ENCODE results near the gene DEK. TPM values are rescaled to one million over a fixed set of nuclear protein-coding genes. Genes with fewer than 3 reads are reported as not detected.

Gene DEK
- polyA plus RNA-seq, 1 of the 3 experiments (the other 2 are of a cell fraction) = 34.2 TPM

GRCh38 chr6:18207438-18207837 is 56.9 kb downstream of the DEK start:
- Histone ChIP-seq H3K27me3 (ENCODE audit: insufficient read depth) (no peaks in the 10 kb centered on the region), H2AFZ (ENCODE audit: low read depth) (no peak overlapping the region), H3K27ac (ENCODE audit: low read depth in 2 of 2, low read length in 1 of 2) (no peak overlapping the region), H3K4me1 (ENCODE audit: control insufficient read depth in 1 of 2, insufficient read depth in 2 of 2, low read depth in 1 of 2, low read length in 1 of 2) (no peaks in the 10 kb centered on the region), H3K36me3 (replicated peaks in 1 of 2; ENCODE audit: control insufficient read depth in 1 of 2, insufficient read depth in 2 of 2, low read length in 1 of 2) (no peaks in the 10 kb centered on the region), H3K9me3 (no peaks in the 10 kb centered on the region), H4K20me1 (ENCODE audit: insufficient read depth) (no peaks in the 10 kb centered on the region), H3K9me2 (no peaks in the 10 kb centered on the region), H3F3A (replicated peaks; ENCODE audit: insufficient read depth) (no peaks in the 10 kb centered on the region), H3K79me2 (ENCODE audit: insufficient read depth) (no peaks in the 10 kb centered on the region), H3K4me2 (no peak overlapping the region), H3K4me3 (ENCODE audit: low read depth in 2 of 2, low read length in 1 of 2) (no peak overlapping the region), H3K9ac (no peak overlapping the region)
- TF ChIP-seq EP300 (IDR thresholded peaks at IDR 0.05; ENCODE audit: borderline replicate concordance in 1 of 2, low read depth in 1 of 2, low read length in 1 of 2) (no peak), TEAD4 (IDR thresholded peaks at IDR 0.05; ENCODE audit: borderline replicate concordance, insufficient read depth) (no peak), NFIC (IDR thresholded peaks at IDR 0.05; ENCODE audit: borderline replicate concordance) (no peak), MXI1 (IDR thresholded peaks at IDR 0.05; ENCODE audit: low read depth, low read length) (no peak)
- POLR2A ChIA-PET = no interaction called here
- 88% methylated on average over 8 of the region's 8 CpGs for WGBS (ENCODE audit: low lambda C conversion rate)
- CTCF ChIA-PET = interaction anchor here (1.3 kb wide), 1 partner anchor 15 kb away, joined by 4 read pairs; no protein-coding TSS in a partner anchor
- no peak for DNase-seq

GRCh38 chr6:18206591-18206990 is 57.7 kb downstream of the DEK start:
- Histone ChIP-seq H3K27me3 (ENCODE audit: insufficient read depth) (no peaks in the 10 kb centered on the region), H3K36me3 (replicated peaks in 1 of 2; ENCODE audit: control insufficient read depth in 1 of 2, insufficient read depth in 2 of 2, low read length in 1 of 2) (no peaks in the 10 kb centered on the region), H3K79me2 (ENCODE audit: insufficient read depth) (no peaks in the 10 kb centered on the region), H4K20me1 (ENCODE audit: insufficient read depth) (no peaks in the 10 kb centered on the region), H3K9me3 (no peaks in the 10 kb centered on the region), H3K9ac (no peak overlapping the region), H3K9me2 (no peaks in the 10 kb centered on the region), H3K27ac (ENCODE audit: low read depth in 2 of 2, low read length in 1 of 2) (no peak overlapping the region), H3F3A (replicated peaks; ENCODE audit: insufficient read depth) (no peaks in the 10 kb centered on the region), H3K4me2 (no peak overlapping the region), H3K4me3 (ENCODE audit: low read depth in 2 of 2, low read length in 1 of 2) (no peak overlapping the region), H3K4me1 (ENCODE audit: control insufficient read depth in 1 of 2, insufficient read depth in 2 of 2, low read depth in 1 of 2, low read length in 1 of 2) (no peaks in the 10 kb centered on the region), H2AFZ (ENCODE audit: low read depth) (no peak overlapping the region)
- no peak for TF ChIP-seq MXI1 (IDR thresholded peaks at IDR 0.05; ENCODE audit: low read depth, low read length)
- TF ChIP-seq NRF1 (IDR thresholded peaks at IDR 0.05; ENCODE audit: low read depth, low read length) = no peak
- ChIA-PET CTCF (no interaction called here), POLR2A (no interaction called here)
- DNase-seq = no peak
- WGBS (ENCODE audit: low lambda C conversion rate) = 91% methylated on average over 6 of the region's 6 CpGs

- Histone ChIP-seq H3F3A (replicated peaks; ENCODE audit: insufficient read depth) (no peaks in the 10 kb centered on the region), H3K36me3 (replicated peaks in 1 of 2; ENCODE audit: control insufficient read depth in 1 of 2, insufficient read depth in 2 of 2, low read length in 1 of 2) (peaks cover 0 to 5% of the 10 kb centered on the region in 2 experiments), H4K20me1 (ENCODE audit: insufficient read depth) (no peaks in the 10 kb centered on the region), H3K9ac (no peak overlapping the region), H3K79me2 (ENCODE audit: insufficient read depth) (no peaks in the 10 kb centered on the region), H3K9me3 (no peaks in the 10 kb centered on the region), H3K27ac (ENCODE audit: low read depth in 2 of 2, low read length in 1 of 2) (no peak overlapping the region), H3K4me1 (ENCODE audit: control insufficient read depth in 1 of 2, insufficient read depth in 2 of 2, low read depth in 1 of 2, low read length in 1 of 2) (no peaks in the 10 kb centered on the region), H3K9me2 (no peaks in the 10 kb centered on the region), H2AFZ (ENCODE audit: low read depth) (no peak overlapping the region), H3K27me3 (ENCODE audit: insufficient read depth) (no peaks in the 10 kb centered on the region), H3K4me2 (no peak overlapping the region), H3K4me3 (ENCODE audit: low read depth in 2 of 2, low read length in 1 of 2) (no peak overlapping the region)
- no peak for DNase-seq
- CTCF ChIA-PET = interaction anchor here (1.1 kb wide), 1 partner anchor 9 kb away, joined by 3 read pairs; no protein-coding TSS in a partner anchor
- TF ChIP-seq MXI1 (IDR thresholded peaks at IDR 0.05; ENCODE audit: low read depth, low read length) (no peak), CTCF (IDR thresholded peaks at IDR 0.05) (no peak), YY1 (IDR thresholded peaks at IDR 0.05; ENCODE audit: low read depth) (no peak), ZBTB33 (IDR thresholded peaks at IDR 0.05; ENCODE audit: borderline replicate concordance, low read depth) (no peak), EZH2phosphoT487 (IDR thresholded peaks at IDR 0.05; ENCODE audit: borderline replicate concordance, low read depth) (no peak), EP300 (IDR thresholded peaks at IDR 0.05; ENCODE audit: borderline replicate concordance in 1 of 2, low read depth in 1 of 2, low read length in 1 of 2) (no peak)
- POLR2A ChIA-PET = no interaction called here
- WGBS (ENCODE audit: low lambda C conversion rate) = 87% methylated on average over 8 of the region's 8 CpGs
These were observed 59.6 kb downstream of the DEK start for GRCh38 chr6:18204691-18205090.

Measured in SK-N-SH (cell line).